Measurements from ENCODE around the gene FAM120A. TPM values are rescaled to one million over a fixed set of nuclear protein-coding genes. Genes with fewer than 3 reads are reported as not detected.

FAM120A gene
- total RNA-seq, 4 donors from 2014 or later = 72.3 to 106 (median 76.1) TPM

DNA sequence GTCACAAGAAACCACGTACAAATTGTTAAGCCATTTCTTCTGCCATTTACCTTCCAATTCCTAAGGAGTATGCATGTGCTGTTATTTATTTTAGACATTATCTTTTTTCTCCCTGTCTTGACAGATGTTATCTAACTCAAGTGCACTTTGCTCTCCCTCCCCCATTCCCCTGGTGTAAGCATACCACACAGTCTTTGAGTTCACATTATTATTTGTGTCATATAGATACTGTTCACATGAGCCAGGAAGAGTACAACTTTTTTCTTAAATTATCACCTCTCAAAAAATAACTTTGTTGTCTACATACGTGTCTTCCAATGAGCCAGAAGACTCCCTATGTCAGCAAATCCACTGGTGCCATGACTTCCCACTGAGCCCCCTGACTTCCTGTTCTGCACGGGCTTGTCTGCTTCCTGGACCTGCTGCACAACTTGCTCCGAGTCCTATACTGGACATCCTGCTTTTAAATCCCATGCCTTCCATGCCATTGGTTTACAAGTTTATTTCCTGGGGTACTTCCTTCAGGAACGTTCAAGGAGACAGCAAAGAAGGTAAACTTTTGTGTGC, 19.9 kb upstream of the FAM120A start:
- peaks cover 0 to 2% (median 0%) of the 10 kb centered on the region in 4 donors for H3K9me3 ChIP-seq
- TF ChIP-seq POLR2A (IDR thresholded peaks at IDR 0.05) = no peak
- no peak for TF ChIP-seq EP300 (IDR thresholded peaks at IDR 0.05)
- no peak overlapping the region for H3K27ac ChIP-seq
- WGBS, 2 donors = 38 to 41% methylated on average over 5 of the region's 5 CpGs
- no peak overlapping the region for H3K4me3 ChIP-seq
- DNase-seq (ENCODE audit: low spot score in 2 of 2) = no peak
- H3K27me3 ChIP-seq = no peaks in the 10 kb centered on the region
- H3K36me3 ChIP-seq = no peaks in the 10 kb centered on the region
- no peaks in the 10 kb centered on the region for H3K4me1 ChIP-seq

DNA sequence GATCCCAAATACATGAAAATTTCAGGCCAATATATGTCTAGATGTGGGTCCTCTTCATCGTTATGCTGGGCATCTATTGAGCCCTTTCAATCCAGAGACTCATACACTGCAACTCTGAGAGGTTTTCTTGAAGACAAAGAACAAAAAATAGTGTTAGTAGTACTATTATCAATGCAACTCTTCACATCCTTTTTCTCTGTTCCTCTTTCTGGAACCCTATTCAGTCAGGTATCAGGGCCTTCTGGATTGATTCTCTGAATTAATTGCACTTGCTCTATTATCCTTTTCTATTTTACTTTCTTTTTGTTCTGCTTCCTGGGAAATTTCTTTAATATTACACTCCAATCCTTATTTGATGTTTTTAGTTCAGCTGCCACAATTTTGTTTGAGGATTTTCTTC, 18.5 kb upstream of the FAM120A start:
- H3K27ac ChIP-seq = no peak overlapping the region
- no peaks in the 10 kb centered on the region for H3K9me3 ChIP-seq
- TF ChIP-seq POLR2A (IDR thresholded peaks at IDR 0.05) (no peak), EP300 (IDR thresholded peaks at IDR 0.05) (no peak)
- TF ChIP-seq, protein P1, sequence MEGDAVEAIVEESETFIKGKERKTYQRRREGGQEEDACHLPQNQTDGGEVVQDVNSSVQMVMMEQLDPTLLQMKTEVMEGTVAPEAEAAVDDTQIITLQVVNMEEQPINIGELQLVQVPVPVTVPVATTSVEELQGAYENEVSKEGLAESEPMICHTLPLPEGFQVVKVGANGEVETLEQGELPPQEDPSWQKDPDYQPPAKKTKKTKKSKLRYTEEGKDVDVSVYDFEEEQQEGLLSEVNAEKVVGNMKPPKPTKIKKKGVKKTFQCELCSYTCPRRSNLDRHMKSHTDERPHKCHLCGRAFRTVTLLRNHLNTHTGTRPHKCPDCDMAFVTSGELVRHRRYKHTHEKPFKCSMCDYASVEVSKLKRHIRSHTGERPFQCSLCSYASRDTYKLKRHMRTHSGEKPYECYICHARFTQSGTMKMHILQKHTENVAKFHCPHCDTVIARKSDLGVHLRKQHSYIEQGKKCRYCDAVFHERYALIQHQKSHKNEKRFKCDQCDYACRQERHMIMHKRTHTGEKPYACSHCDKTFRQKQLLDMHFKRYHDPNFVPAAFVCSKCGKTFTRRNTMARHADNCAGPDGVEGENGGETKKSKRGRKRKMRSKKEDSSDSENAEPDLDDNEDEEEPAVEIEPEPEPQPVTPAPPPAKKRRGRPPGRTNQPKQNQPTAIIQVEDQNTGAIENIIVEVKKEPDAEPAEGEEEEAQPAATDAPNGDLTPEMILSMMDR (IDR thresholded peaks at IDR 0.05) = no peak
- H3K36me3 ChIP-seq = peaks cover 0 to 7% (median 0%) of the 10 kb centered on the region in 3 donors
- H3K4me1 ChIP-seq = no peaks in the 10 kb centered on the region
- H3K4me3 ChIP-seq = no peak overlapping the region
- 89 to 93% methylated on average over 1 of the region's 1 CpG for WGBS, 2 donors
- no peaks in the 10 kb centered on the region for H3K27me3 ChIP-seq
- DNase-seq (ENCODE audit: low spot score in 2 of 2) = no peak

DNA sequence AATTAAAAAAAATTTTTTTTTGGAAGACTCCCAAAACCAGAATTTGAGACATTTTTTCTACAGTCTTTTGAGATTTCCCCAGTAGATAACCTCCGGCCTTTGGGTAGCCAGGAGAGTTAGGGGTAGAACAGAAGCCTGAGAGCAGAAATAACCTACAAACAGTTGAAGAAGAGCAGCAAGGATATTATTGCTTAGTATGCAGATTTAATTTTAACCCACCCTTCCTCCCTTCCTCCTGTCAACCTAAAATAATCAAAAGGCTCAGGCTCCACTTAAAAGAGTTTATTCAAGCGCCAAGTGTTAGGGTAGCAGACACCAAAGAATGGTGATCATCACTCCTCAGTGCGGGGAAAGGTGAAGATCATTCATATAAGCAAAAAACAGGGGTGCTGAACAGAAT, 17.4 kb upstream of the FAM120A start:
- Histone ChIP-seq H3K27ac (no peak overlapping the region), H3K4me1 (no peaks in the 10 kb centered on the region), H3K4me3 (no peak overlapping the region), H3K9me3 (no peaks in the 10 kb centered on the region), H3K27me3 (no peaks in the 10 kb centered on the region), H3K36me3 (peaks cover 0 to 9% (median 0%) of the 10 kb centered on the region in 3 donors)
- WGBS, 2 donors = 74 to 89% methylated on average over 3 of the region's 3 CpGs
- no peak for TF ChIP-seq EP300 (IDR thresholded peaks at IDR 0.05)
- TF ChIP-seq, protein P1 (IDR thresholded peaks at IDR 0.05) = no peak
- no peak for TF ChIP-seq POLR2A (IDR thresholded peaks at IDR 0.05)
- no peak for DNase-seq (ENCODE audit: low spot score in 2 of 2)

DNA sequence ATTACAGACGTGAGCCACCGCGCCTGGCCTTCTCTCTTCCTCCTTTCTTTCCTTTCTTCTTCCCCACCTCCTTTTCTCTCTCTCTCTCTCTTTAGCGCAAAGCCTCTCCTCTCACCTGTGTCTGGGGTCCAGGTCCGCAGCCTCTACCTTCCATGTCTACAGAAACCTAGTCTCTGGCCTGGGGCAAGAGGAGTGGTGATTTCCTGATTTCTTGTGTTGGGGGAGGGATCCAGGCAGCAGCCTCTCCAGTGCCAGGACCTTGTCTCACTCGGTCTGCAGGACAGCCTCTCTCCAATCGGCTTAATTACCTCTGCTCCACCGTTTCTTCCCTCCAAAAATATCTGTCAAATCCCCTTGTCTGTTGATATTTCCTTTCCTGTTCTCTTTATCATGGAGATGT, 16.1 kb upstream of the FAM120A start:
- H3K4me3 ChIP-seq = no peak overlapping the region
- H3K27ac ChIP-seq = no peak overlapping the region
- no peaks in the 10 kb centered on the region for H3K9me3 ChIP-seq
- DNase-seq (ENCODE audit: low spot score in 2 of 2) = no peak
- H3K4me1 ChIP-seq = no peaks in the 10 kb centered on the region
- TF ChIP-seq, protein P1 (IDR thresholded peaks at IDR 0.05) = no peak
- TF ChIP-seq POLR2A (IDR thresholded peaks at IDR 0.05) (no peak), EP300 (IDR thresholded peaks at IDR 0.05) (no peak)
- peaks cover 0 to 9% (median 0%) of the 10 kb centered on the region in 3 donors for H3K36me3 ChIP-seq
- 87 to 91% methylated on average over 8 of the region's 8 CpGs for WGBS, 2 donors
- H3K27me3 ChIP-seq = no peaks in the 10 kb centered on the region

DNA sequence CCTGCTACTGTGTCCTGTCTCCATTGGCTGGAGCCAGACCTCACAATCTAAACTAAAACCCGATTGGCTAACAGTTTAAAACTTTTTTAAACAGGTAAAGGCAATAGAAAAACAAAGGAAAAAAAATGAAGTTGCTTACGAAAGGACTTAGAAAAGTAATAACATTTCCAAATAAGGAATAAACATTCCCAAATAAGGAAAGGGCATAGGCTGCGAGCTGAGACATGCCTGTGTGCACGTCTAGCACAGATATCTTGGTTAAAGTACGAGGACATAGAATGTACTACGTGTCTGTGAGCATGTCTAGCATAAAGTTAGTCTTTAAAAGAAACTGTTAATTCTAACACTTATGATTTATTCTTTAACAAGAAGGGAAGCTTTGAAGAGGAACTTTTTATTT, 15.3 kb upstream of the FAM120A start:
- H3K36me3 ChIP-seq = peaks cover 0 to 9% (median 0%) of the 10 kb centered on the region in 3 donors
- no peaks in the 10 kb centered on the region for H3K9me3 ChIP-seq
- 81 to 91% methylated on average over 6 of the region's 6 CpGs for WGBS, 2 donors
- no peaks in the 10 kb centered on the region for H3K4me1 ChIP-seq
- H3K27ac ChIP-seq = no peak overlapping the region
- H3K4me3 ChIP-seq = no peak overlapping the region
- TF ChIP-seq POLR2A (IDR thresholded peaks at IDR 0.05) (no peak), EP300 (IDR thresholded peaks at IDR 0.05) (no peak)
- TF ChIP-seq, protein P1 (IDR thresholded peaks at IDR 0.05) = no peak
- no peak for DNase-seq (ENCODE audit: low spot score in 2 of 2)
- no peaks in the 10 kb centered on the region for H3K27me3 ChIP-seq
